SKM-1 (cell line): ENCODE measurements around the gene MALAT1.
A peak's percentile ranks its signal among the peaks of the same experiment; 100 is the strongest.

Experiments
- DNase-seq: peaks from one replicate; lab custom pipeline; 2025; ENCODE audit not compliant: unreplicated experiment; lab: John Stamatoyannopoulos, UW

The MALAT1 gene

GRCh38 chr11:65478388-65479183 lies 20.3 kb upstream of the MALAT1 start:
- no peak for DNase-seq

- no peak for DNase-seq
These were observed 19.4 kb upstream of the MALAT1 start for GRCh38 chr11:65479184-65480145.

- DNase-seq, result no peak
These were observed 16.5 kb upstream of the MALAT1 start for GRCh38 chr11:65482306-65482850.

DNA sequence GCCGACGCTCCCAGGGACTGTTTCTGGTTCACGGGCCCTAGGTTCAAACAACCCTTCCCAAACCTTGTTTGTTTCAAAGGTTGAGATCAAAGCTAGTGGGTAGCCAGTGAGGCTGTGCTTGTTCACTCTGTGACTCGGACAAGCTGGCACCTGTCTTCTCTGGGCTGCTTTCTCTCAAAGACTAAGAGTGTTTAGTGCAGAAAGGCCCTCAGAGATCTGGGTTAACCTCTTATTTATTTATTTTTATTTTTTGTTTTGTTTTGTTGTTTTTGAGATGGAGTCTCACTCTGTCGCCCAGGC lies 13.0 kb upstream of the MALAT1 start:
- DNase-seq, result no peak

DNA sequence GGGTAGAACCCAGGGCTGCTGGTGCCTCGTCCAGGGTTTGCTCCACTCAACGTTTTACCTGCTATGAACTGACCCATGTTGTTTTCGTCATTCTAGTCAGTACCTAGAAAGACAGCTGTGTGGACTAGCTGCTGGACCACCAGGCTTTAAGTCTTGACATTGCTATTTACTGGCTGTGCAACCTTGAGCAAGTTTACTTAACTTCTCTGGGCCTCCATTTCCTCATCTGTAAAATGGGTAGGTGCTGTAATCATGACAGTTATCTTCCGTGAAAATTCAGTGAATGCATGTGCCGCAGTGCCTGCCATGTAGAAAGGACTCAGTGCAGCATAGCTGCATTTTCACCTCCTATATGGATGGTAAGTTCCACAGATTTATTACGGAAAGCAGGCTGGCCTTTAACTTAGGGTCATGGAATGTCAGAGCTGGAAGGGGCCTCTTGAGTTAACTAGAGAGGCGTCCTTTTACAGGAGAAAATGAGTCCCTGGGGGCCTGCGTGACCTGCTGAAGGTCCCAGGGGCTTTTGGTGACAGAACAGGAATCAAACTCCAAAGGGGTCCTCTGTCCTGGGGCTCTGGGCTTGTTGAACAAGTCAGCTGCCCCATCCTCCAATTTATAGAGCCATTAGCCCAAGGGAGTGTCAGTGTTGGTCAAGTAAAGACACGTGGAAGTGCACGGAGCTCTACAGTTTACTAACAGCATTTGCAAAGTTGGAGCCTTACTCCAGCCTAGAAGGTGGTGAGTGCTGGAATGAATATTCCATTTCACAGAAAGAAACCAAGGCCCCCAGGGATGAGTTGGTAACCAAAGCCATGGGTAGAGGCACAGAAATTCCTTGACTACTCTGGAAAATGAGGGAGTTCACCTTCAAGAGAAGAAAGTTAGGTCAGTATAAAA lies 12.0 kb upstream of the MALAT1 start:
- DNase-seq, result no peak

DNA sequence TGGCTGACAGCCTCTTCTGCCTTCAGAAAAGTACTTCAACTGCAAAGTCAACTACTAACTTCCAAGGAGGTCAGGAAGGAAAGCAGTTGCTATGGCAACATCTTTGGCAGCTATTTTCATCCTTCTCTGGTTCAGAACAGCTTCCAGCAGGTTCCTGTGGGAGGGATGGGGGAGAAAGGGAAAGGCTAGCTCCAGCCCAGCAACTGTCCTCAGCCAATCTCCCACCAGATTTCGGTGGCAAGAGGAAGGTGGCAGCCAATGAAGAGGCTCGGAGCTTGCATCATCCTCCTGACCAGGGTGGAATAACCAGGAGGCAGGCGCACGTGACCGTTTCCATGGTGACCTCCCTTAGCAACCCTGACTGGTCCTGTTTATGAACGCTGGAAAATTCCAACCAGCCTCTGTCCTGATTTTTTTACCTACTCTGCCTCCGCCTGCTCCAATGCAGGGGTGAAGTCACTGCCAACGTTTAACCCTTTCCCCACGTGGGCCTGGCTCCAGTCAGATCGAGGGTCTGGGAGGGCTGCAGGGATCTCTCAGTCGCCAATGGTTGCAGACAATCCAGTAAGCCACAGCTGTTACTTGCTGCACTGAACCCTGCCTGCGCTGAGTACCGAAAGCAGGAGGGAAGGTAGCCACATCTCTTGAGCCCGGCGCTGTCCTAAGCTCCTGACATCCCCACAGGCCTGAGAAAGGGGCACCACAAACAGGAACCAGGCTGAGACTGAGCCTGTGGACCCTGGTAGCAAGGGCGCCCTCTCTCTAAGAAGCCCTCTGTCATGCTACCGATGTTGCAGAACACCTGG lies 11.2 kb upstream of the MALAT1 start:
- peak; percentile 88 for DNase-seq

- no peak for DNase-seq
These were observed 10.4 kb upstream of the MALAT1 start for GRCh38 chr11:65488273-65489034.

- DNase-seq, result no peak
These were observed 9.7 kb upstream of the MALAT1 start for GRCh38 chr11:65489035-65489705.

- DNase-seq, result no peak
These were observed 9.0 kb upstream of the MALAT1 start for GRCh38 chr11:65489706-65490320.

DNA sequence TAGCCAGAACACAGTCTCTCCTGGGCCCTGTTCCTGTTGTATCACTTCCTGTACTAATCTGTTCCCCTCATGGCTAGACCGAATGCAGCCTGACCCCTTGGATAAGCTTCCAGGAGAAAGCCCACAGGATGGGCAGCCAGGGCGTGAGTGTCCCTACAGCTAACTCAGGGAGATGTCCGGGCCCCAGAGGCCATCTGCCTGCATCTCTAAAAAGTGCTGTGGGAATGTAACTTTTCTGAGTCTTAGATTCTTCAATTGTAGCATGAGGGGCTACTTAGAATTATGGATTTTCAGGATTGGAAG lies 7.7 kb upstream of the MALAT1 start:
- DNase-seq, result no peak

- DNase-seq, result no peak
These were observed 7.0 kb upstream of the MALAT1 start for GRCh38 chr11:65491614-65492386.

DNA sequence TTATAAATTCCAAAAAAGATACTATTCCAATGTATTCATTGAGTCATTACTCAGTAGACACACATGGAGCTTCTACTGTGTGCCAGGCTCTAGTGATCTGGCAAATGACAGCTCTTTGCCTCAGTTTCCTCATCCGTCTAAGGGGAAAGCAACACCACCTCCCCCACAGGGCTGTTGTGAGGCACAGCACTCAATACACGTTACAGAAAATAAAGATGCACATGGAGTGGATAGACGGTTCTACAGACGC lies 6.5 kb upstream of the MALAT1 start:
- no peak for DNase-seq

DNA sequence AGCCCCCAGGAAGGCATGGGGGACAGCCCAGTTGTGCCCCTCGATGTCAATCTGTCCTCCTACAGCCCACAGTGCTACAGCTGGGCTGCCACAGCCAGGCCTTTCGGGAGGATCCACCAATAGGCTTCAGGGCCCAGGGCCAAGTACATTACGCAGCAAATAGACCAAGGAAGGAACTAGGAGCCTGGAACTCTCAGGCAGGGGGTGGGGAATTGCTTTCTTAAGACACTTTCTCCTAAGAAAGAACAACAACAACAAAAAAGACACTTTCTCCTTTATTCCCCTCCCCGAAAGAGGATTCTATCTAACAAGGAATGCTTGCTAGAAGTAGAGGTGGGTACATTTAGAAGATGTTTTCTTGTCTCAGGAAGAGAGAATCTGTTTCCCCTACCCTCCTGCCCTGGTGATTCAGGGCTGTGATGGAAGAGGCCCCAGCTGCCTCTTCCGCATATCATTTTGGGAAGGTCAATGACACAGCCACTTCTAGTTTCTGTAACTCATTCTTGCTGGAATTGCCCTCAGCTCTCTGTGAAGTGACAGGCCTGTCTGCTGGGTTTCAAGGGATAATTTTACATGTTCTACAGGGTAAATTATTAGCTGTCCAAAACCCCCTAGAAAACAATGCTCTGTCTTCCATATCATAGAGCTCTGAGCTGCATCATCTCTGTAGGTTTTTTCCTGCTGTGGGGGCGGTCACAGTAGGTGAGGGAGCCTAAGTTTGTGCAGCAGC lies 6.0 kb upstream of the MALAT1 start:
- DNase-seq, result peak; percentile 57

DNA sequence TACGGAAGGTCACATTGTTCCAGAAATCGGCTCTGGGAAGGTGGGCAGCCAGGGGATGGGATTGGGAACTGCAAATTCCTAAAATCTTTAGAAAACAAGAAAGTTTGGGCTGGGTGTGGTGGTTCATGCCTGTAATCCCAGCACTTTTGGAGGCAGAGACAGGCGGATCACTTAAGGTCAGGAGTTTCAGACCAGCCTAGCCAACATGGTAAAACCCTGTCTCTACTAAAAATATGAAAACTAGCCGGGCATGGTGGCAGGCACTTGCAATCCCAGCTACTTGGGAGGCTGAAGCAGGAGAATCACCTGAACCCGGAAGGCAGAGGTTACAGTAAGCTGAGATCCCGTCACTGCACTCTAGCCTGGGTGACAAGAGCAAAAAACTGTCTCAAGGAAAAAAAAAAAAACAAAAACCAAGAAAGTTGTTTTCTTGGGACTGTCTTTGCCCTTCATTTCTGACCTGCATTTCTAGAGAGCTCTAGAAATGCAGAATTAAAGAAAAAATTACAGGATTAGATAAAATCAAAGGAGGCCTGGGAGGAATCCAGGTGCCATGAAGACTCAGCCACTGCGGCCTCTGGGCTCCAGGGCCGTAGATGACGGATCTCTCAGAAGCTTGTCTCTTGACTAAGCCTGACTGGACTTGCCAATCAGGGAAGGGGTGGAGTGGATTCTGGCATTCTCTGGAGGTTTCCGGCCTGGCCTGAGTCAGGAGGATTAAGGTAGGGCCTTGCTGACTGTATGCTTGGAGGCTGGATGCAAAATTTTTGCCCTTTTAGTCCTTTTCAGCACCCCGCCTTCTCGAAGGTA lies 5.3 kb upstream of the MALAT1 start:
- DNase-seq, result no peak

GRCh38 chr11:65496304-65497140 lies 2.3 kb upstream of the MALAT1 start:
- no peak for DNase-seq
